Measurements from ENCODE around the gene INO80C.
"Not testable (repeated sequence)": the region's sequence is repeated elsewhere in the genome, so short reads cannot be mapped to it uniquely, and the experiment has no call there.

The INO80C gene

GRCh38 chr18:35458271-35458670 is 39.5 kb downstream of the INO80C start:
- DNase-seq: no peak

- no peak for DNase-seq
These were observed 40.5 kb downstream of the INO80C start for GRCh38 chr18:35457140-35457704.

GRCh38 chr18:35455926-35456763 is 41.6 kb downstream of the INO80C start:
- DNase-seq: no peak

GRCh38 chr18:35454803-35455202 is 43.0 kb downstream of the INO80C start:
- DNase-seq: no peak

- not testable (repeated sequence) for DNase-seq
These were observed 44.7 kb downstream of the INO80C start for GRCh38 chr18:35453065-35453464.

GRCh38 chr18:35451916-35452315 is 45.8 kb downstream of the INO80C start:
- no peak for DNase-seq

GRCh38 chr18:35451032-35451431 is 46.7 kb downstream of the INO80C start:
- no peak for DNase-seq

- DNase-seq: no peak
These were observed 53.1 kb downstream of the INO80C start for GRCh38 chr18:35444636-35445035.

- no peak for DNase-seq
These were observed 53.9 kb downstream of the INO80C start for GRCh38 chr18:35443847-35444246.

- no peak for DNase-seq
These were observed 54.3 kb downstream of the INO80C start for GRCh38 chr18:35443434-35443833.

- no peak for DNase-seq
These were observed 55.1 kb downstream of the INO80C start for GRCh38 chr18:35442701-35443100.

- no peak for DNase-seq
These were observed 55.7 kb downstream of the INO80C start for GRCh38 chr18:35441857-35442595.

- DNase-seq: no peak
These were observed 59.1 kb downstream of the INO80C start for GRCh38 chr18:35438480-35439234.

GRCh38 chr18:35437836-35438235 is 59.9 kb downstream of the INO80C start:
- DNase-seq: no peak

- DNase-seq: no peak
These were observed 61.6 kb downstream of the INO80C start for GRCh38 chr18:35436076-35436649.

- no peak for DNase-seq
These were observed 62.4 kb downstream of the INO80C start for GRCh38 chr18:35435401-35435800.

GRCh38 chr18:35432565-35433001 is 65.2 kb downstream of the INO80C start:
- no peak for DNase-seq

- no peak for DNase-seq
These were observed 66.4 kb downstream of the INO80C start for GRCh38 chr18:35431374-35431741.

- DNase-seq: no peak
These were observed 66.9 kb downstream of the INO80C start for GRCh38 chr18:35430721-35431373.

- no peak for DNase-seq
These were observed 71.0 kb downstream of the INO80C start for GRCh38 chr18:35426786-35427185.

- no peak for DNase-seq
These were observed 73.4 kb downstream of the INO80C start for GRCh38 chr18:35424356-35424755.

GRCh38 chr18:35422237-35422636 is 75.5 kb downstream of the INO80C start:
- DNase-seq: no peak

All from effector CD8-positive, alpha-beta T cell (primary cell).